CD1c-positive myeloid dendritic cell (primary cell): Measurements from ENCODE around the gene TSHZ2.
"Not testable (repeated sequence)": the region's sequence is repeated elsewhere in the genome, so short reads cannot be mapped to it uniquely, and the experiment has no call there.

Source experiments
- DNase-seq: peaks from one replicate; pipeline ENCODE4 v3.0.0-alpha.2; 2016; ENCODE audit errors: extremely low spot score

Gene TSHZ2

DNA sequence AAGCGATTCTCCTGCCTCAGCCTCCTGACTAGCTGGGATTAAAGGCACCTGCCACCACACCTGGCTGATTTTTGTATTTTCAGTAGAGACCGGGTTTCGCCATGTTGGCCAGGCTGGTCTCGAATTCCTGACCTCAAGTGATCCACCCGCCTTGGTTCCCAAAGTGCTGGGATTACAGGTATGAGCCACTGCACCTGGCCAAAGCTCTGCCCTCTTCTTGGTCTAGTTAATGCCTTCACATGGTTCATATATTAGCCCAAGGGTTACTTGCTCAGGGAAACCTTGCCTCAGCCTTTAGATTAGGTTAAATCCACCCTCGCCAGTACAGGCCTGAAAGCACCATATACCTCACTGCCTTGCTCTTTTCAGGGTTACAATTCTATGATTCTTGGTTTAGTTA lies 26.1 kb downstream of the TSHZ2 start:
- no peak for DNase-seq

DNA sequence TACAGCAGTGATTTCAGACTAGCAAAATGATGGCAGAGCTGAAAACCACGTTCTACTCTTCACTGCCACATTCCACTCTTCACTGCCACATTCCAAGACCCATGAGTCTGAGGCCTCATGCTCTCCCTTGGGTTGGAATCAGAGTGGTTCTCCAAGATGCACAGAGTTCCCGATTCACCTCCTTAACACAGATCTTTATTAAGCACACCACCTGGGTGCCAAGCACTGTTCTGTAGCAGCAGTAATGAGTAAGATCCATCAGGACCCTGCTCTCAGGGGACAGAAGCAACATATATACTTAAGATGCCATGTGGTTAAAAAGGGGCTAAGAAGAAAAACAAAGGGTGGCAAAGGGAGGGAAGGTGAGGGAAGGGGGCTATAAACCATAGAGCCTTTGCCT lies 26.9 kb downstream of the TSHZ2 start:
- no peak for DNase-seq

- no peak for DNase-seq
Observed at GRCh38 chr20:53001498-53002301, 29.5 kb downstream of the TSHZ2 start.

DNA sequence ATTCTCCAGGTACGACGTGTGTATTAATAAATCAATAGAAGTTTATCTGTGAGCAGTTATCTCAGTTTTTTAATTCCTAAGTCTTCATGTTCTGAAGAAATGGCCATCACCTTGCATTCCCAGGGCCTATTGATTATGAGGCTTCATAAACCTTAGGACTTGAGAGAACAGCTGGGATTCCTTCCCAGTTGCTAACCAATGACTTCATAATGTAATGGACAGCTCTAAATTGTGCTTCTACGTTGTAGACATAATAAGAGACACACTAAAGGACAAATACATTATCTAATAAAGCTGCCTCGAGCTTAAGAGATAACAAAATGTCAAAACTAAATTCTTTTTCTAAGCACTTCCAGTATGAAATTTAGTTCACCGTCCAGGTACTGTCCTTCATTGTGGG lies 30.6 kb downstream of the TSHZ2 start:
- no peak for DNase-seq

GRCh38 chr20:53003420-53004154 lies 31.4 kb downstream of the TSHZ2 start:
- no peak for DNase-seq

DNA sequence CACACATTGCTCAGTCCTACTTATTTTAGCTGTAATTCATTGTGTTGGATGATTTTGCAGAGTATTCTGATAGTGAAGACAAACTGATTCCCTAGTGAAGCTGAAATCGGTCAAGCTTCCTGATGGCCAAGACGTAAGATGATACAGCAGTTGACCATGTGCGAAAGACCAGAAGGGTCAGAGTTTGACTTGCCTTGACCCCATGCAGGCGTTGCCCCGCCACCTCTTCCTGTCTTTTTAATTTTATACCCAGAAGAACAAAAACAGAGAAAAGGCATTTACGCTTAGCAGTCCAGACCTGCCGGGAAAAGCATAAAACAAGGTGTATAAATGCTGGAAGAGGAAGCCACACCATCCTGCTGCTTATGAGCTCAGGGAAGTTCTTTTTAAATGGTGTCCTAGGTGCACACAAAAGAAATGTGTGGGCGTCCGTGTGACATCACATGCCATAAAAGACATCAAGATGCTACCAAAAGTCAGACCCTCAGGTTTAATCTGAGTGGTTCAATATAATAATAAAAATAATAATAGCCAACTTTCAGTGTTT lies 32.2 kb downstream of the TSHZ2 start:
- no peak for DNase-seq

GRCh38 chr20:53009979-53010735 lies 38.0 kb downstream of the TSHZ2 start:
- no peak for DNase-seq

GRCh38 chr20:53011640-53012039 lies 39.5 kb downstream of the TSHZ2 start:
- DNase-seq, result no peak

DNA sequence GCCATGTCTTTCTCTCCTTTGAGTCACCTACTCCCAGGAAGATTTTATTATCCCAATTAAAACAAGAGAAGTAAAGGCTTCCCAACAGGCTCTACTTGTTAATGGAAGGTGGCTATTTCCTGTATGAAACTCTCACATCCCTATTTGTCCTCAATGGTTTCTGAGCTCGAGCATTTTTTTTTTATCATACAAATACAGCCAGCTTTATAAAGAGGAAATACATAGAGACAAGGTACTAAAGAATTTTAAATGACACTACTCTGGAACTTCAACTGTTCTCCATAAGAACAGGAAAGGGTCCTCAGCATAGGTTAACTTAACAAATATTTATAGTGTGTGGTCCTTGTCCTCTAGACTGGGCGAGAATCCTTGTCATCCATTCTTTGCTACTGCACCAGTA lies 41.0 kb downstream of the TSHZ2 start:
- no peak for DNase-seq

- no peak for DNase-seq
Observed at GRCh38 chr20:53013847-53014246, 41.7 kb downstream of the TSHZ2 start.

DNA sequence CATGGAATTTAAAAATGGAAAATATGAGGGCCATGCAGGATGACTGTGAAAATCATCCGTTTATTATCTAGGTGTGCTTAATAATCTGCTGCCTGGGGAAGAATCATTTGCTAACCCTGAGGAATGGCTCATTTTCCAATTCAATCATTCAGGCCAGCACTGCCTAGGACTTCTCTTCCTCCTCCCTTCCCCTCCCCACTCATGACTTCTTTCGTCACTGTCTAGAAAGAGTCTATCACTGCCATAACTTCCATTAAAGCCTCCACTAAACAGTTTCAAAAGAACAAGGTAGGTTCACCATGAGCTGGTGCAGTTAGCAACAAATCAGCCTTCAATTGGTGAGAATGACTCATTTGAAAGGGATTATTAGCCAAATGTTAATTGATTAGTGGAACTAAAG lies 43.9 kb downstream of the TSHZ2 start:
- no peak for DNase-seq

- DNase-seq, result no peak
Observed at GRCh38 chr20:53016534-53017042, 44.4 kb downstream of the TSHZ2 start.

DNA sequence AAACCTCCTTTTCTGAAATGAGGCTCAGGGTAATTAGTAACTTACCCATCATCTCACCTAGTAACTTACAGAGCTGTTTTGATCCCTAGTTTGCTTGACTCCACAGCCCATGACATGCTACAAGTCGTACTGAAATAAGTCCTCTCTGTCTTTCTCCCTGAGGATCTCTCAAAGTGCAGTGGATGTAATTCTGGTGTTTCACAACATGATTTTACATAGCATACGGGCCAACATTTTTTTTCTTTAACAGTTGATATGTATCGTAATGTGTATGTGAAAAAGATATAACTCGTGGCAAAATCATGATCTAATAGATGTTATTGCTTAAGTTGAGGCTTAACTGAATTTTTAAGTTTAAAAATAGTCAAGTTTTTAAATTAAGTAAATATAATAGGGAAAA lies 45.0 kb downstream of the TSHZ2 start:
- DNase-seq, result no peak

GRCh38 chr20:53019464-53019863 lies 47.3 kb downstream of the TSHZ2 start:
- DNase-seq, result no peak

- no peak for DNase-seq
Observed at GRCh38 chr20:53020376-53020775, 48.2 kb downstream of the TSHZ2 start.

GRCh38 chr20:53020834-53021233 lies 48.7 kb downstream of the TSHZ2 start:
- no peak for DNase-seq

- DNase-seq, result no peak
Observed at GRCh38 chr20:53021934-53022333, 49.8 kb downstream of the TSHZ2 start.

DNA sequence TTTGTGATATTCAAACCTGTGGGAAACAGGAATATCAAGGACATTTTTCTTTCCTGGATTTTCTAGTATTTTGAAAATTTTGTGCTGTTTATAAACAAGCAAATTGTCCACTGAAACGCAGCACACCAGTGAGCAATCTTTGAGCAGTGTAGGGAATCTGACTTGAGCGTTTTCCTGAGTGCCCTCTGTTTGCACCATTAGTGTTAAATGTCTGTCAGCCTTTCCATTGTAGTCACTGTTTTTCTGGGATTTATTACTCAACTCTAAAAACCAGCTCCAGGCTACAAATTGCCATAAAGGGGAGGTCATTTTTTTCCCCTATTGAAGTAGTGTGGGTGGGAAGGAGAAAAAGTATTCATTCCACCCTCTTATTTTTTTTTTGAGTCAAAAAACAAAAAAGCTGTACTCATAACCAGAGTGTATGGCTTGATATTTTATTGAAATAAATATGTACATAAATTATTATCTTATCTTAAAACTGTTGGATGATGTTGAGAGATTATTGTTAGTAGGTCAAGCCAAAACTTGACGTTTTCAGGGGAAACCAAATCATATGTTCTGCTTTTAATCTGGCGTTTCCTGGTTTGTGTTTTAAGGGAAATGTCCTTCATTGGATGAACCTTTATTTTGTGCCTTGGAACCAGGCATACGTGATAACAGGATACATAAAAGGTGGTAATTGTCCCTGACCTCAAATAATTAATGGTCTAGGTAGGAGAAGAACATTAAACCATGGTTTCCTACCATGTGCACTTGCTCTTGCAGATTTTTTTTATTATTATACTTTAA lies 51.8 kb downstream of the TSHZ2 start:
- DNase-seq, result no peak

DNA sequence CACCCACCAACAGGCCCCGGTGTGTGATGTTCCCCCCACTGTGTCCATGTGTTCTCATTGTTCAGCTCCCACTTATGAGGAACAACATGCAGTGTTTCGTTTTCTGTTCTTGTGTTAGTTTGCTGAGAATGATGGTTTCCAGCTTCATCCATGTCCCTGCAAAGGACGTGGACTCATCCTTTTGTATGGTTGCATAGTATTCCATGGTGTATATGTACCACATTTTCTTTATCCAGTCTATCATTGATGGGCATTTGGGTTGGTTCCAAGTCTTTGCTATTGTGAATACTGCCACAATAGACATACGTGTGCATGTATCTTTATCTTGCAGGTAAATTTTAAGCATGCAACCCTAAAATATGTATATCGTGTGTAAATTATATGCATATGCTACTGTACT lies 52.5 kb downstream of the TSHZ2 start:
- DNase-seq, result not testable (repeated sequence)

- no peak for DNase-seq
Observed at GRCh38 chr20:53027089-53027488, 54.9 kb downstream of the TSHZ2 start.

- no peak for DNase-seq
Observed at GRCh38 chr20:53028337-53029007, 56.3 kb downstream of the TSHZ2 start.
